Hepatocyte (in vitro differentiated cells): ENCODE data around the gene IRF3. TPM values are rescaled to one million over a fixed set of nuclear protein-coding genes. Genes with fewer than 3 reads are reported as not detected.
A peak's percentile ranks its signal among the peaks of the same experiment; 100 is the strongest.

Experiments used
- DNase-seq: peaks from one replicate; pipeline ENCODE4 v3.0.0-alpha.2; 2016; ENCODE audit warnings: low spot score
- H2AFZ ChIP-seq: fragments of 200-600 bp; sonication (generic); 2 replicates; pipeline ENCODE4 v1.6.0; 2016; ENCODE audit warnings: antibody characterized with exemption, mild to moderate bottlenecking
- H3K27ac ChIP-seq: fragments of 200-600 bp; sonication (generic); 2 replicates; pipeline ENCODE4 v1.5.1; 2016; ENCODE audit warnings: mild to moderate bottlenecking
- H3K27me3 ChIP-seq: fragments of 200-600 bp; sonication (generic); 2 replicates; pipeline ENCODE4 v1.6.1; 2016
- H3K36me3 ChIP-seq: fragments of 200-600 bp; sonication (generic); replicated peaks from 2 replicates; pipeline ENCODE4 v1.5.1; 2016; ENCODE audit warnings: low read depth; ENCODE audit not compliant: insufficient read depth
- H3K4me1 ChIP-seq: fragments of 200-600 bp; sonication (generic); 2 replicates; pipeline ENCODE4 v1.5.1; 2016; ENCODE audit warnings: mild to moderate bottlenecking, moderate library complexity; ENCODE audit not compliant: insufficient read depth
- H3K4me2 ChIP-seq: fragments of 200-600 bp; sonication (generic); 2 replicates; pipeline ENCODE4 v1.6.0; 2016
- H3K4me3 ChIP-seq: fragments of 200-600 bp; sonication (generic); 2 replicates; pipeline ENCODE4 v1.5.1; 2016; ENCODE audit warnings: mild to moderate bottlenecking
- H3K79me2 ChIP-seq: fragments of 200-600 bp; sonication (generic); 2 replicates; pipeline ENCODE4 v1.6.0; 2017; ENCODE audit warnings: mild to moderate bottlenecking
- H3K9me2 ChIP-seq: fragments of 200-600 bp; sonication (generic); replicated peaks from 2 replicates; pipeline ENCODE4 v1.6.0; 2017; ENCODE audit warnings: mild to moderate bottlenecking; ENCODE audit not compliant: insufficient read depth
- H3K9me3 ChIP-seq: fragments of 200-600 bp; sonication (generic); 2 replicates; pipeline ENCODE4 v1.5.1; 2016; ENCODE audit warnings: low read depth, mild to moderate bottlenecking
- H4K20me1 ChIP-seq: fragments of 200-600 bp; sonication (generic); 2 replicates; pipeline ENCODE4 v1.6.0; 2016; ENCODE audit warnings: mild to moderate bottlenecking; ENCODE audit not compliant: insufficient read depth, poor library complexity, severe bottlenecking
- EZH2 ChIP-seq: fragments of 200-600 bp; sonication (generic); IDR thresholded peaks from 2 replicates; pipeline ENCODE4 v1.6.1; 2016; ENCODE audit warnings: antibody characterized with exemption, mild to moderate bottlenecking, borderline replicate concordance
- EZH2phosphoT487 ChIP-seq: fragments of 200-600 bp; sonication (generic); IDR thresholded peaks from one replicate; pipeline ENCODE4 v1.6.1; 2018; ENCODE audit warnings: antibody characterized with exemption, mild to moderate bottlenecking, low read depth, moderate library complexity; ENCODE audit not compliant: unreplicated experiment, severe bottlenecking
- WGBS: methylation state at CpG from one replicate; pipeline ENCODE4 v1.1.6; 2016; ENCODE audit warnings: low lambda C conversion rate; ENCODE audit errors: missing lambda C conversion rate; 5-methylcytosine and 5-hydroxymethylcytosine counted together
- polyA plus RNA-seq: library from polyadenylated mRNA; unstranded; fragments of >200 nt; fragmentation: Nextera tagmentation; extraction: Ambion mirVana; gene quantifications from 2 replicates; pipeline ENCODE4 v1.2.1, GENCODE V29; 2016
- total RNA-seq: library from RNA; depleted of rRNA; stranded (reverse); fragments of >200 nt; gene quantifications from 2 replicates; pipeline ENCODE4 v1.2.3, GENCODE V29; 2014
- TF ChIP-seq, protein P1 (sequence below): fragments of 200-600 bp; sonication (generic); IDR thresholded peaks from 2 replicates; pipeline ENCODE4 v1.5.1; 2016; ENCODE audit warnings: antibody characterized with exemption, mild to moderate bottlenecking; ENCODE audit not compliant: poor library complexity

Gene IRF3
- total and polyA plus RNA-seq, 2 experiments from 2014 or later = 38.8 to 55.6 TPM

DNA sequence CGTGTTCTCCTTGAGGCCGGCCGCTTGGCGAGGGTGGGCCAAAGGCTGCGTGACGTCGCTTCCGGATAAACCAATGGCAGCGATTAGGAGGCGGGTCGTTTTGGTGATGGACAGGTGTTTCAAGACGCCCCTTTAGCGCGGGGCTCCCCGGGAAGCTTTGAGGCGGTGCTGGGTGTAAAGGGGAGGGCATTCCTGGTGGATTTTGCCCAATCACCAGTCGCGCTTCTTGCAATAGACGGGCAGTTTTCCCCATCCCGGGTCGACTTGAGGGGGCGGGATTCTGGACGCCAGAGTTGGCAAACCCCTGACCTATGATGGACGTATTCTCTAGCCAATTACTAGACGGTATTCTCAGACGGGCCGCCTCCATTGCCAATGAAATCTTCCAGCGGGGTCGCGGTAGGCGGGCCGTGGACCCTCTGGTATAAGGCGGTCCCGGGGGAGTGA lies 11.2 kb upstream of the IRF3 start:
- Histone ChIP-seq H3K9me3 (no peaks in the 10 kb centered on the region), H3K4me1 (peaks cover 16% of the 10 kb centered on the region), H3K79me2 (peaks cover 44% of the 10 kb centered on the region), H3K4me3 (no peak overlapping the region), H3K27ac (peak overlapping the region; percentile 75), H2AFZ (no peak overlapping the region), H3K36me3 (no peaks in the 10 kb centered on the region), H3K27me3 (no peaks in the 10 kb centered on the region), H4K20me1 (peaks cover 27% of the 10 kb centered on the region), H3K4me2 (no peak overlapping the region), H3K9me2 (no peaks in the 10 kb centered on the region)
- TF ChIP-seq, protein P1, sequence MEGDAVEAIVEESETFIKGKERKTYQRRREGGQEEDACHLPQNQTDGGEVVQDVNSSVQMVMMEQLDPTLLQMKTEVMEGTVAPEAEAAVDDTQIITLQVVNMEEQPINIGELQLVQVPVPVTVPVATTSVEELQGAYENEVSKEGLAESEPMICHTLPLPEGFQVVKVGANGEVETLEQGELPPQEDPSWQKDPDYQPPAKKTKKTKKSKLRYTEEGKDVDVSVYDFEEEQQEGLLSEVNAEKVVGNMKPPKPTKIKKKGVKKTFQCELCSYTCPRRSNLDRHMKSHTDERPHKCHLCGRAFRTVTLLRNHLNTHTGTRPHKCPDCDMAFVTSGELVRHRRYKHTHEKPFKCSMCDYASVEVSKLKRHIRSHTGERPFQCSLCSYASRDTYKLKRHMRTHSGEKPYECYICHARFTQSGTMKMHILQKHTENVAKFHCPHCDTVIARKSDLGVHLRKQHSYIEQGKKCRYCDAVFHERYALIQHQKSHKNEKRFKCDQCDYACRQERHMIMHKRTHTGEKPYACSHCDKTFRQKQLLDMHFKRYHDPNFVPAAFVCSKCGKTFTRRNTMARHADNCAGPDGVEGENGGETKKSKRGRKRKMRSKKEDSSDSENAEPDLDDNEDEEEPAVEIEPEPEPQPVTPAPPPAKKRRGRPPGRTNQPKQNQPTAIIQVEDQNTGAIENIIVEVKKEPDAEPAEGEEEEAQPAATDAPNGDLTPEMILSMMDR = no peak
- TF ChIP-seq EZH2 (no peak), EZH2phosphoT487 (no peak)
- WGBS = 2% methylated on average over 27 of the region's 34 CpGs
- peak; percentile 100 for DNase-seq

DNA sequence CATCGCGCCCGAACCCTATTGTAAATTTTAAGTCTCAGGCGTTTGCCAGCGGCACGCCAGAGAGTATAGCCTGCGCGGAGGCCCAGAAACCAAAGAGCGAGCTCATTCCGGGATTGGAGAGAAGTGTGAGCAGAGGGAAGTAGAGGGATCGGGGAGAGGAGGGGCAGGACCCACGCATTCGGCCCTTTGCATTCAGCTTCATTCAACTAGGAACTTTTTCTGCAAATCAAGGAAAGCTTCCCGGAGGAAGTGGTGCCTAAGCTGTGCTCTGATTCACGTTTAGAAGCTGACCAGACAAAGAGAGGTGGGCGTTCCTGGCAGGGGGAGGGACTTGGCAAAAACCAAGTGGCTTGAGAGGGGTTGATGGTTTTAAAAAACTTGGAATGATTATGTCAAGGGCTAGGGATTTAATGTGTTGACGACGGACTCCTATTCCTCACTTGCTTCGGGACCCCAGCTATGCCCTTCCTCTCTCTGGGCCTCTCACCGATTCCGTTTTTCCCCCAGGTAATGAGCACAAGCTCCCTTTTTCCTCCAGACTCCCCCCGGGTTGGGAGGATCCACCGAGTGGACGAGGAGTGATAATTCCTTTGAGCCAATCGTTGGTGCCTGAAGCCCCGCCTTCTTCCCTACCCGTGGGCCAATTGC lies 10.6 kb upstream of the IRF3 start:
- Histone ChIP-seq H3K36me3 (no peaks in the 10 kb centered on the region), H4K20me1 (peaks cover 22% of the 10 kb centered on the region), H3K4me3 (peak overlapping the region; percentile 24), H3K9me2 (no peaks in the 10 kb centered on the region), H2AFZ (peak overlapping the region; percentile 38), H3K4me1 (peaks cover 19% of the 10 kb centered on the region), H3K27me3 (no peaks in the 10 kb centered on the region), H3K27ac (peak overlapping the region; percentile 92), H3K4me2 (peak overlapping the region; percentile 67), H3K79me2 (peaks cover 39% of the 10 kb centered on the region), H3K9me3 (no peaks in the 10 kb centered on the region)
- peak; percentile 94 for DNase-seq
- 3% methylated on average over 27 of the region's 27 CpGs for WGBS
- TF ChIP-seq EZH2 = no peak
- no peak for TF ChIP-seq EZH2phosphoT487
- TF ChIP-seq, protein P1 = no peak

DNA sequence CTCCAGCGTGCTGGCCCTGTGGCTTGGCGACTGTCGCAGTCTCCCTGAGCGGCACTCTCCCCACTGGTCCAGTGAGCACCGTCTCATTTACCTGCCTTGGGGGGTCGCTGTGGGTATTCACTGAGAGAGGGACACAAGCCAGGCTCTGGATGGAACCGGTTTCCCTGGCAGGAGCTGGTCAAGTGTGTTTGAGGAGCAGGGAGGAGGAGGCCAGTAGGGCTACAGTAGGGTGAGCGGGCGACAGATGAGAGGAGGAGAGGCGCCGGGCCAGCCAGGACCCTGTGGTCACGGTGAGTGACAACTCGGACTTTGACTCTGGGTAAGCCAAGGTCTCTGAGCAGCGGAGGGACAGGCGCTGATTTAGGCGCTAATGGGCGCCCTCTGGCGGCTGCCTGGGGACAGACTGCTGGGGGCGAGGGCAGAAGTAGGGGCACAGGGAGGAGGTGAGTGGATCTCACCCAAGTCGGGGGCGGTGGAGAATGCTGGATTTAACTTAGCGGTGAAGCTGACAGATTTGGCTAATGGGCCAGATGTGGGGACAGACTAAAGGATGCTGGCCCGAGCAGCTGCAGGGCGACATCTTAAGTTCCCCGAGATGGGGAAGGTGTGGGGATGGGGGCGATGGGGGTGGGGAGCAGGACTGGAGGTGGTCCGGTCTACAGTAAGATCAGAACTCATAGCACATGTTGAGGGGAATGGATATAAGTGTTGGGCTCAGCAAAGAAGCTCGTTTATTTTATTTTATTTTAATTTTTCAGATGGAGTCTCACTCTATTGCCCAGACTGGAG lies 6.7 kb upstream of the IRF3 start:
- Histone ChIP-seq H3K36me3 (no peaks in the 10 kb centered on the region), H3K4me1 (peaks cover 7% of the 10 kb centered on the region), H2AFZ (peak overlapping the region; percentile 53), H3K9me3 (no peaks in the 10 kb centered on the region), H3K9me2 (no peaks in the 10 kb centered on the region), H3K4me2 (peak overlapping the region; percentile 72), H3K79me2 (peaks cover 14% of the 10 kb centered on the region), H3K27ac (peak overlapping the region; percentile 95), H3K27me3 (no peaks in the 10 kb centered on the region), H3K4me3 (no peak overlapping the region), H4K20me1 (no peaks in the 10 kb centered on the region)
- peak; percentile 93 for DNase-seq
- 33% methylated on average over 24 of the region's 28 CpGs for WGBS
- no peak for TF ChIP-seq EZH2
- TF ChIP-seq, protein P1 = peak; percentile 94
- TF ChIP-seq EZH2phosphoT487 = no peak
